Measurements from ENCODE around the gene PPFIA4. TPM values are rescaled to one million over a fixed set of nuclear protein-coding genes. Genes with fewer than 3 reads are reported as not detected.
"Not testable (repeated sequence)": the region's sequence is repeated elsewhere in the genome, so short reads cannot be mapped to it uniquely, and the experiment has no call there.

PPFIA4 gene
- total RNA-seq, 1 donor from 2014 or later = 11.5 TPM

DNA sequence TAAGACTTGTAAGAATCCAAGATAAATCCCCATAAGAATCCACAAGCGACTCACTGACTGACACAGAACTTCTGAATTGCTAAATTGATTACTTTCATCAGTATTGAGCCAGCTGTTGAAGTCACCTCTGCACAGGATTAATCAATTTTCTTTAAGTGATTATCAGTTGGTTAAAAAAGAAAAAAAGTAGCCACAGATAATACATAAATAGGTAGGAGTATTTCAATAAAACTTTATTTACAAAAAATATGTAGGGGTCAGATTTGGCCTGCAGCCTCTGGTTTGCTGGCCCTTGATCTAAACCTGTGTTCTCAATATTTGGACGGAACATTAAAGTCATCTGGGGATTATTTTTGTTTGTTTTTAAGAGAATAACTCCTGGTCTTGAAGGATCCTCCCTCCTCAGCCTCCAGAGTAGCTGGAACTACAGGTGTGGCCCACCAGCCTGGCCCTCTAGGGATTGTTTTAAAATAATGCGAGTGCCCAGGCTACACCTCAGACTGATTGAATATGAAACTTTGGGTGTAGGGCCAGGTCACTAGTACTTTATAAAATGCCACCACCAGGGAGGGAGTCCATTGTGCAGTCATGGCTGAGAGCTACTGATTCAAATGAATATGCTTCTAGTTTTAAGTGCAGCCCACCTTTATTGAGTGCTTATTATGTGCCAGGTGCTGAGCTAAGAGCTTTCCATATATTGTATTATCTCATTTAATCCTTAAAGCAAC is 25.9 kb upstream of the PPFIA4 start:
- DNase-seq (ENCODE audit: low spot score) = no peak
- no peak overlapping the region for H3K27ac Mint-ChIP-seq
- H3K27me3 Mint-ChIP-seq (ENCODE audit: insufficient read depth) = peaks cover 22% of the 10 kb centered on the region
- no peak overlapping the region for H3K4me3 Mint-ChIP-seq
- intact Hi-C loops (cut with micrococcal nuclease) = no loop called here
- H3K9me3 Mint-ChIP-seq = no peaks in the 10 kb centered on the region
- no peaks in the 10 kb centered on the region for H3K36me3 Mint-ChIP-seq (ENCODE audit: low read depth)
- peaks cover 12% of the 10 kb centered on the region for H3K4me1 Mint-ChIP-seq (ENCODE audit: low read depth)

DNA sequence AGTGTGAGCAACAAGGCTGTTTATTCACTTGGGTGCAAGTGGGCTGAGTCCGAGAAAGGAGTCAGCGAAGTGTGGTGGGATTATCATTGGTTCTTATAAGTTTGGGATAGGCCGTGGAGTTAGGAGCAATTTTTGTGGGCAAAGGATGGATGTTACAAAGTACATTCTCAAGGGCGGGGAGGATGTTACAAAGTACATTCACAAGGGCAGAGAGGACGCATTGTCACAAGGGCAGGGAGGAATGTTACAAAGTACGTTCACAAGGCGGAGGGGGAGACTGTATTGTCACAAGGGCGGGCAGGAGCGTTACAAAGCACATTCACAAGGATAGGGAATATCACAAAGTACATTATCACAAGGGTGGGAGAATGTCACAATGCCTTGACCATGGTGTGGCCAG is 24.3 kb upstream of the PPFIA4 start:
- peaks cover 12% of the 10 kb centered on the region for H3K27me3 Mint-ChIP-seq (ENCODE audit: insufficient read depth)
- intact Hi-C loops (cut with micrococcal nuclease) = no loop called here
- H3K36me3 Mint-ChIP-seq (ENCODE audit: low read depth) = no peaks in the 10 kb centered on the region
- H3K9me3 Mint-ChIP-seq = no peaks in the 10 kb centered on the region
- H3K4me1 Mint-ChIP-seq (ENCODE audit: low read depth) = peaks cover 25% of the 10 kb centered on the region
- DNase-seq (ENCODE audit: low spot score) = no peak
- H3K4me3 Mint-ChIP-seq = no peak overlapping the region
- H3K27ac Mint-ChIP-seq = no peak overlapping the region

DNA sequence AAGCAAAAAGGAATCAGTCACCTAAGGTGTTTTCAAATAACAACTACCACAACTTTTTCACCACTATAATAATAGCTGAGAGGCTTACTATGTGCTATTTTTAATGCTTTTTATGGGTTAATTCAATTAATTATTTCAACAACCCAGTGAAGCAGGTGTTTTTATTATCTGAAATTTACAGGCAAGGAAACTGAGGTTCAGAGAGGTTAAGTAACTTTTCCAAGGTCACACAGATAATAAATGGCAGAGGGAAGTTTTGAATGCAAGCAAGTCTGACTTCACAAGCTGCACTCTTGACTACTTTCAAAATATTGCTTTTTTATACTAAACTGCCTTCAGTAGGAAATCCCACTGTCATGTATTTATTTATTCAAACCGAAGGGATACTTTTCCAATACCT is 23.3 kb upstream of the PPFIA4 start:
- peaks cover 29% of the 10 kb centered on the region for H3K4me1 Mint-ChIP-seq (ENCODE audit: low read depth)
- H3K27me3 Mint-ChIP-seq (ENCODE audit: insufficient read depth) = peaks cover 12% of the 10 kb centered on the region
- H3K4me3 Mint-ChIP-seq = no peak overlapping the region
- H3K36me3 Mint-ChIP-seq (ENCODE audit: low read depth) = peaks cover 3% of the 10 kb centered on the region
- DNase-seq (ENCODE audit: low spot score) = no peak
- intact Hi-C loops (cut with micrococcal nuclease) = no loop called here
- no peak overlapping the region for H3K27ac Mint-ChIP-seq
- H3K9me3 Mint-ChIP-seq = no peaks in the 10 kb centered on the region

DNA sequence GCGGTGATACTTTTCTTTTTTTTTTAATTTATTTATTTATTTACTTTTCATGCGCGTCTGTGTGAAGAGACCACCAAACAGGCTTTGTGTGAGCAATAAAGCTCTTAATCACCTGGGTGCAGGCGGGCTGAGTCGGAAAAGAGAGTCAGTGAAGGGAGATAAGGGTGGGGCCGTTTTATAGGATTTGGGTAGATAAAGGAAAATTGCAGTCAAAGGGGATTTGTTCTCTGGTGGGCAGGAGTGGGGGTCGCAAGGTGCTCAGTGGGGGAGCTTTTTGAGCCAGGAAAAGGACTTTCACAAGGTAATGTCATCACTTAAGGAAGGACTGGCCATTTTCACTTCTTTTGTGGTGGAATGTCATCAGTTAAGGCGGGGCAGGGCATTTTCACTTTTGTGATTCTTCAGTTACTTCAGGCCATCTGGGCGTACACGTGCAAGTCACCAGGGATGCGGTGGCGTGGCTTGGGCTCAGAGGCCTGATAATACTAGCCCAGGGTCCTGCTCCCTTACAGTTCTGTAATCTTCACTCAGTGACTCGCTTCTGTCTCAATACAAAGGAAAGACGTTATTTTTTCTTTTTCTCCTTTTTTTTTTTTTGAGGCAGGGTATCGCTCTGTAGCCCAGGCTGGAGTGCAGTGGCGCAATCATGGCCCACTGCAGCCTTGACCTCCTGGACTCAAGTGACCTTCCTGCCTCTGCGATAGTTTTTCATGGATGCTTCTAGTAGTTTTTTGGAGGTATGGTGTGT is 20.7 kb upstream of the PPFIA4 start:
- H3K27ac Mint-ChIP-seq = peak overlapping the region; percentile 96

DNA sequence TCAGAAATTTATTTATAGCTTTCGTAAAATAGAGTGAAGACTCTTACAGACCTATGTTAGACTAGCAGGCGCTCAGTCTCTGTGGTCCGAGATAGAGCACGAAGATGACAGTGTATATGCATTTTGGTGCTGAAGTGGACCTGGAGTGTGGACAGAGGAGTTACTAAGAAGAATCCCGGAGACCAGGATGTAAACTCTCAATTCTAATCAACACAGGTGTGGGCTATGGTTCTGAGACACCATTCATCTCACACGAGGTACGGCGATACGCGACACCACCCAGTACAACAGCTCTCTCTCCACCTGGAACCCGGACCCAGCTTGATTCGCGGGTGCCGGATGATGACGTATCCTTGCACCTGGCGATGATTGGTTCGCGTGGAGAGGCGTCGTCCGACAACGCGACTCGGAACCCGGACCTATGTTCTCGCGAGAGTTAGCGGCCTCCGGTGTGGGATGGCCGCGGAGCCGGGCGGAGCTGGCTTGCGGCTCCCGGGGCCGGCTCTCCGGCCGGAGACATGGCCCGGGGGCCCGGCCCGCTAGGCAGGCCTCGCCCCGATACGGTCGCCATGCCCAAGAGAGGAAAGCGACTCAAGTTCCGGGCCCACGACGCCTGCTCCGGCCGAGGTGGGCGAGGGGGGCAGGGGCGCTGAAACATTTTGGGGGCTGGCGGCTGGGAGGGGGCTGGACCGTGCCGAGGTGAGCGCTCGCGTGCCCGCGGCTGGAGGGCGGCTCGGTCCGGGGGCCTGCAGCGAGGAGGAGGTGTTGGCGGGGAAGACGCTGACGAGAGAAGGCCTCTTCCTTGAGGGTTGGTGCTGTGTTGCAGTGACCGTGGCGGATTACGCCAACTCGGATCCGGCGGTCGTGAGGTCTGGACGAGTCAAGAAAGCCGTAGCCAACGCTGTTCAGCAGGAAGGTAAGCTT is 19.1 kb upstream of the PPFIA4 start, which contains the start of gene TMEM183A:
TSS of gene TMEM183A (plus strand) at position 427 of the 924 bp plus-strand sequence. CDS start at position 519, 92 bp downstream.
- Mint-ChIP-seq H3K27me3 (ENCODE audit: insufficient read depth) (no peaks in the 10 kb centered on the region), H3K9me3 (no peaks in the 10 kb centered on the region), H3K36me3 (ENCODE audit: low read depth) (peaks cover 12% of the 10 kb centered on the region), H3K27ac (peak within 1 kb of the TSS; percentile 96), H3K4me3 (peak within 1 kb of the TSS; percentile 89), H3K4me1 (ENCODE audit: low read depth) (peaks cover 34% of the 10 kb centered on the region)
- DNase-seq (ENCODE audit: low spot score) = peak; percentile 95
- intact Hi-C loops (cut with micrococcal nuclease) = loop anchor here (1.0 to 5.0 kb wide), 8 partner anchors 19 to 665 kb away; partner anchors contain the start of genes ADIPOR1, CYB5R1, KDM5B and KLHL12

More for the DNA sequence above, 20.7 kb upstream of the PPFIA4 start:
- intact Hi-C loops (cut with micrococcal nuclease) = loop anchor here (2.0 to 5.0 kb wide), 3 partner anchors 197 to 663 kb away; partner anchors contain the start of genes KDM5B and UBE2T
- not testable (repeated sequence) for DNase-seq (ENCODE audit: low spot score); H3K9me3 Mint-ChIP-seq; H3K27me3 Mint-ChIP-seq (ENCODE audit: insufficient read depth); H3K36me3 Mint-ChIP-seq (ENCODE audit: low read depth)
- Mint-ChIP-seq H3K4me1 (ENCODE audit: low read depth) (peaks cover 30% of the 10 kb centered on the region), H3K4me3 (peak overlapping the region; percentile 89)

DNA sequence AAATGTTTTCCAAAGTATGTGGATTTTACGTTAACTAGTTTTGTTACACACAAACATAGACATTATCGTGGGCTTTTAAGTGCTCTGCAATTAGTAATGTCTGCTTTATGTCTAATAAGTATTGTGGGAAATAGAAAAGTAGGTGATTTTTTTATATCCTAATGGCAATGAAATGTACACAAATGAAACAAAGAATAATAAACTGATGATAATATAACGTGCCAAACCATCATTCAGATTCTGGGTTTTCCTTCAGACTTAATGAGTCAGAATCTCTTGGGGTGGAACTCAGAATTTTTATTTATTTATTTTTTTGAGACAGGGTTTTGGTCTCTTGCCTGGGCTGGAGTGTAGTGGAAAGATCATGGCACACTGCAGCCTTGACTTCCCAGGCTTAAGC is 17.1 kb upstream of the PPFIA4 start:
- Mint-ChIP-seq H3K9me3 (no peaks in the 10 kb centered on the region), H3K36me3 (ENCODE audit: low read depth) (peaks cover 19% of the 10 kb centered on the region), H3K4me1 (ENCODE audit: low read depth) (peaks cover 34% of the 10 kb centered on the region), H3K4me3 (peak overlapping the region; percentile 89), H3K27me3 (ENCODE audit: insufficient read depth) (no peaks in the 10 kb centered on the region), H3K27ac (no peak overlapping the region)
- intact Hi-C loops (cut with micrococcal nuclease) = loop anchor here (5.0 kb wide), 2 partner anchors 318 to 667 kb away; partner anchors contain the start of gene UBE2T
- no peak for DNase-seq (ENCODE audit: low spot score)

DNA sequence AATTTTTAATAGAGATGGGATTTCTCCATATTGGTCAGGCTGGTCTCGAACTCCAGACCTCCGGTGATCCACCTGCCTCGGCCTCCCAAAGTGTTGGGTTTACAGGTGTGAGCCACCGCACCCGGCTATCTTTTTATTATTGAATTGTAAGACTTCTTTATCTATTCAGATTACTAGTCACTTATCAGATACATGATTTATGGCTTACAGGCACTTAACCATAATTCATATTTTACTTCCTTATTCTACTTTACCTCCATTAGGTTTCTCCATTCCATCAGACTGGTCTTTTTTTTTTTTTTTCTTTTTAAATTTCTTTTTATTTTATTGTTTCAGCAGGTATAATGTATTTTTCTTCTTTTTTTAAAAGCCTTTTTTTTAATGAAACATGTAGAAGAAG is 14.7 kb upstream of the PPFIA4 start:
- no peaks in the 10 kb centered on the region for H3K27me3 Mint-ChIP-seq (ENCODE audit: insufficient read depth)
- H3K4me3 Mint-ChIP-seq = no peak overlapping the region
- intact Hi-C loops (cut with micrococcal nuclease) = no loop called here
- no peak overlapping the region for H3K27ac Mint-ChIP-seq
- H3K4me1 Mint-ChIP-seq (ENCODE audit: low read depth) = peaks cover 28% of the 10 kb centered on the region
- no peak for DNase-seq (ENCODE audit: low spot score)
- H3K9me3 Mint-ChIP-seq = no peaks in the 10 kb centered on the region
- peaks cover 37% of the 10 kb centered on the region for H3K36me3 Mint-ChIP-seq (ENCODE audit: low read depth)

DNA sequence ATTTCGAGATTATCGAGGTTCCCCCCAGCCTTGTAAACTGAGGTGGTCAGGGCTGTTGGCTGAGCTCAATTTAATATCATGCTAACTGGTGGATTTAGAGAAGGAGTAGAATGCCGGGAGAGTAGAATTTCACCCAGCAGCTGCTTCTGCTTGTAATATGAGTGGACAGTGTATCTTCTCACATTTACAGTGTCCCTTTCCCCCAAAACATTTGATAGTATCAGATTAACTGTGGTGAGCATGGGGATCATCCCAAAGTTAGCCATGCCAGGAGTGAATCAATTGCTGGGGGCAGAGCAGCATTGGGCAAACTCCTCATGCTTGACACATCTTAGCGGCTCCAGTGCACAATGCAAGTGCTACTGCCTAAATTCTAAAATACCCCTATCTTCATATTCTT is 9.2 kb upstream of the PPFIA4 start:
- DNase-seq (ENCODE audit: low spot score) = no peak
- Mint-ChIP-seq H3K9me3 (no peaks in the 10 kb centered on the region), H3K27ac (no peak overlapping the region), H3K36me3 (ENCODE audit: low read depth) (peaks cover 70% of the 10 kb centered on the region), H3K4me3 (no peak overlapping the region), H3K27me3 (ENCODE audit: insufficient read depth) (no peaks in the 10 kb centered on the region), H3K4me1 (ENCODE audit: low read depth) (peaks cover 5% of the 10 kb centered on the region)
- intact Hi-C loops (cut with micrococcal nuclease) = no loop called here

DNA sequence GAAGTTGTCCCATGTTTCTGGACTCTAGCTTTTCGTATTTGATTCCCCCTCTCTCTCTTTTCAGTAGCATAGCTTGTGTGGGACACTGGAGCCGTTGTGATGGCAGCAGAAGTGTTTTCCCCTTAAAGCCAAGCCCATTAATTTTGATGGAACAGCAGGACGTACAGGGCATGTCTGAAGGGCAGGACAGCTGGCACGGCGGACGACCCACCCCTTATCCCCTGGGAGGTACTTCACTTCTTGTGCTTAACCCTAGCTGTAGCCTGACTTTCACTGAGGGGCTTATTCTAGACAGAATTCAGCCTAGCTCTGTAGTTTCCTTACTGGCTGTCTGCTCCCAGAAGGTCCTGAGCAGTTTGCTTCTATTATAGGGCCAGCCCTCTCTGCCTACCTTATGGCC is 8.6 kb upstream of the PPFIA4 start:
- intact Hi-C loops (cut with micrococcal nuclease) = no loop called here

DNA sequence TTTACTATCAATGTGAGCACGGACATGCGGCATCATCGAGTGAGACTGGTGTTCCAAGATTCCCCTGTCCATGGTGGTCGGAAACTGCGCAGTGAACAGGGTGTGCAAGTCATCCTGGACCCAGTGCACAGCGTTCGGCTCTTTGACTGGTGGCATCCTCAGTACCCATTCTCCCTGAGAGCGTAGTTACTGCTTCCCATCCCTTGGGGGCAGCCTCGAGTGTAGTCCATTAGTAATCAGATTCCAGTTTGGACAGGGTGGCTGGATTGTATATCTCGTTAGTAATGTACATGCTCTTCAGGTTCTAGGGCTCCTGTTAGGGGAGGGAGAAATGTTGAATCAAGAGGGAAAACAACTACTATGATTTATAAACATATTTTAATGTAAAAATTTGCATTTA is 3.4 kb upstream of the PPFIA4 start:
- H3K27ac Mint-ChIP-seq; H3K4me3 Mint-ChIP-seq; H3K9me3 Mint-ChIP-seq; H3K27me3 Mint-ChIP-seq (ENCODE audit: insufficient read depth); DNase-seq (ENCODE audit: low spot score): not testable (repeated sequence)
- Mint-ChIP-seq H3K4me1 (ENCODE audit: low read depth) (peaks cover 17% of the 10 kb centered on the region), H3K36me3 (ENCODE audit: low read depth) (peaks cover 58% of the 10 kb centered on the region)
- intact Hi-C loops (cut with micrococcal nuclease) = loop anchor here (10.0 kb wide), 1 partner anchor 772 kb away; the partner anchor contains the start of genes ZBED6 and ZC3H11A

More for the DNA sequence above, 8.6 kb upstream of the PPFIA4 start:
- Mint-ChIP-seq H3K27me3 (ENCODE audit: insufficient read depth) (no peaks in the 10 kb centered on the region), H3K9me3 (no peaks in the 10 kb centered on the region), H3K27ac (no peak overlapping the region), H3K4me3 (no peak overlapping the region), H3K4me1 (ENCODE audit: low read depth) (peaks cover 5% of the 10 kb centered on the region), H3K36me3 (ENCODE audit: low read depth) (peaks cover 69% of the 10 kb centered on the region)
- DNase-seq (ENCODE audit: low spot score) = no peak

DNA sequence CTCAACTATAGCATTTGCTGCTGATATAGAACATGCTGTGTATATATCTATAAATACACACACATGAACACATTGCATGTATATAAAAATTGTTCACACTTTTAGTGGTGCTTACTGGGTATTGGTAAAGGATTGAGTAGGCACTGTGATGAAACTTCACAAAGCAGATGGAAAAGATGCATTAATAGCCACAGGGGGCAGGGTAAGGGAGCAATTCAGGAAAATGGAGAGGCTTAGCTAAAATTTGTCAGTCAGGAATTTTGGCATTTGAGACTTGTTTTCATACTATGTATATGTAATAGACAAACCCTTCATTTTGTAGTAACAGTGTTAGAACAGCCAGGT is 633 bp upstream of the PPFIA4 start:
- peaks cover 35% of the 10 kb centered on the region for H3K36me3 Mint-ChIP-seq (ENCODE audit: low read depth)
- H3K4me1 Mint-ChIP-seq (ENCODE audit: low read depth) = peaks cover 25% of the 10 kb centered on the region
- H3K4me3 Mint-ChIP-seq = peak overlapping the region; percentile 74
- peaks cover 6% of the 10 kb centered on the region for H3K9me3 Mint-ChIP-seq
- intact Hi-C loops (cut with micrococcal nuclease) = loop anchor here (1.0 to 10.0 kb wide), 9 partner anchors 18 to 769 kb away; partner anchors contain the start of genes ADIPOR1, CYB5R1, KLHL12 and RABIF
- H3K27me3 Mint-ChIP-seq (ENCODE audit: insufficient read depth) = no peaks in the 10 kb centered on the region
- H3K27ac Mint-ChIP-seq = peak overlapping the region; percentile 65
- DNase-seq (ENCODE audit: low spot score) = no peak
